Caki2 (cell line): ENCODE data around the gene COL12A1. TPM values are rescaled to one million over a fixed set of nuclear protein-coding genes. Genes with fewer than 3 reads are reported as not detected.
"Not testable (repeated sequence)": the region's sequence is repeated elsewhere in the genome, so short reads cannot be mapped to it uniquely, and the experiment has no call there.

ENCODE experiments used
- DNase-seq: peaks from one replicate; pipeline ENCODE4 v3.0.0-alpha.2; 2015; ENCODE audit warnings: low read depth
- in situ Hi-C: cut with HindIII; loops from 2 replicates; pipeline ENCODE4 v1.10.0; 2016; ENCODE audit warnings: low sequenced_read_pairs, low pct_unique_long_range_greater_than_20kb, mixed read lengths
- total RNA-seq: library from RNA; depleted of rRNA; stranded (reverse); fragments of >200 nt; shearing (Covaris generic); gene quantifications from 2 replicates; pipeline ENCODE4 v1.2.3, GENCODE V29; 2014; ENCODE audit warnings: low replicate concordance

The COL12A1 gene
- total RNA-seq, 1 experiment from 2014 or later: 6.7 TPM

DNA sequence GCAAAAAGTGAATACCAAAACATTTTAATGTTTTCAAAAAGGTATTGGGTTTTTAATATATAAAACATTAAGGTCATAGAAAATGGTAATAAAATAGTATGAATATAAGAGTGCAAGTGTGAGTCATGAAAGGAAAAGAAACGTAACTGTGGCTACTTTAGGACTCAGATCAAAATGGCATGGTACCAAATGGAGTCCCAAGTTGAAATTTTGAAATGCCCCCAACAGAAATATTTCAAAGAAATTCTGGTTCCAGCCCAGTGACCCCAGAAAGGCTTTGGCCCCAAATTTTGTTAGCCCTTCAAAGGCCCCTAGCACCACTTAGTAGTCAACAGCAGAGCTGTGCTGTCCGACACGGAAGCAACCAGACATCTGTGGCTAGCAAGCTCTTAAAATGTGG is 6.0 kb downstream of the COL12A1 start:
- in situ Hi-C loops: no loop called here
- no peak for DNase-seq

GRCh38 chr6:75196081-75196687 is 9.7 kb downstream of the COL12A1 start:
- in situ Hi-C loops: no loop called here
- no peak for DNase-seq

DNA sequence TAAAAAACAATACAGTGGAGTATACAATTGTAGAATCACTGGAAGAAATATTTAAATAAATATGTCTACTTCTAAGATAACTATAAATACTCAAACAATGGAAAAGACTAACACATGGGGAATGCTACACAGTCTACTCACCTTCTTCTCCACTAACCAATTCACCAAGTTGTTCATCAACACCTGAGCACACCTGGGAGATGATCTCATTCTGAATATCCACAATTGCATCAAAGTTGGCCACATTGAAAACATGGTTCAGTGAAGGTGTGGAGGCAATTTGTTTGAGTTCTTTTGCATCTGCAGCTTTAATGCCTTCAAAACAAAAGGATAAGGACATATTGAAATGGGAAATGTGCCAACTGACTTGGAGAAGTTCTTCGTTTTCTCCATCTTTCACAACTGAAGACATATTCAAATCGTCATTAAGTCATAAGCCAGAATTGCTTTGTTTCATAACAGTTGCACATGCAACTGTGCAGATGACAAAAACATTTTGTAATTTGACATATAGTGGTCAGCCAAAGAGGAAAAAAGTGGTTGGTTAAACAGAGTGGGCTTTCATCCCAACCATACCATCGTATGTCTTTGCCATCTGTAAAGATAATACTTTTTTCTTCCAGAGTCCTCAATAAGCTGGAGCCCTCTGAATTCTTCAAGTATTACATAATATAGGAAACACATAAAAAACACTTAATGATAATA is 17.5 kb downstream of the COL12A1 start:
- no peak for DNase-seq
- in situ Hi-C loops: no loop called here

GRCh38 chr6:75186581-75186980 is 19.3 kb downstream of the COL12A1 start:
- in situ Hi-C loops, DNase-seq: not testable (repeated sequence)

- no peak for DNase-seq
- in situ Hi-C loops: no loop called here
These were observed 22.7 kb downstream of the COL12A1 start for GRCh38 chr6:75183099-75183541.

DNA sequence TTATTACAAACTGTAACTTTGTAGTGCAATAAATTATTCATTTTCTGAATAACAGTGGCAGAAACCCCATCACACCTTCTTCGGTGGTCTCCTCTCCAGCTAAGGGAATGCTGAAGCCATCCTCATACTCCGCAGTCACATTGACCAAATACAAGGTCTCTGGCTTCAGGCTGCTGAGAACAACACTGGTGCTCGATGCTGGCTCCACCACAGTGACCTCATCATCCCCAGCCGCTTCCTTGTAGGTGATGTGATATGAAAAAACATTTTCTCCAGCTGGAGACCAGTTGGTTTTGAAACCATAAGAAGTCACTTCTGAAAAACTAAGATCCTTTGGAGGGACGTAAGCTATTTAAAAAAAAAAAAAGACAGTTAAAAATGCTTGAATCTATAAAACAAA is 25.0 kb downstream of the COL12A1 start:
- DNase-seq: no peak
- in situ Hi-C loops: no loop called here

- in situ Hi-C loops: no loop called here
- no peak for DNase-seq
These were observed 27.1 kb downstream of the COL12A1 start for GRCh38 chr6:75178757-75179156.

GRCh38 chr6:75176076-75176582 is 29.7 kb downstream of the COL12A1 start:
- in situ Hi-C loops: no loop called here

DNA sequence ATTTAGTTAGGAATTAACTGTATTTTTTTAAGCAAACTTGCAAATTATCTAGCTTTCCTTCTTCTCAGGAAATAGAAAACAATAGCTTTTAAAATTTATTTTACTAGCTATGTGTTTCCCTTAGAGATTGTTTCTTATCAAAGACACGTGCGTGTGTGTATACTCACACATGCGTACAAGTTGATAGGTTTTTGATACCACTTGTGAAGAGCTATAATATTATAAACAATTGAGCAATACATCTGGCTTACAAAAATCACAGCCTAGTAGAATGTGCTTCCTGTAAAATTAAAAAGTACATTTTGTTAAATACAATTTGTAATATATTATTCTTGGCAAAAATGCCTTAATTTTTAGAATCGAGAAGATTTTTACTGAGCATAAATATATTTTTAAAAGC is 33.9 kb downstream of the COL12A1 start:
- in situ Hi-C loops: no loop called here
- no peak for DNase-seq

More at GRCh38 chr6:75176076-75176582, 29.7 kb downstream of the COL12A1 start:
- DNase-seq: no peak

- DNase-seq: no peak
- in situ Hi-C loops: no loop called here
These were observed 34.3 kb downstream of the COL12A1 start for GRCh38 chr6:75171567-75171966.

DNA sequence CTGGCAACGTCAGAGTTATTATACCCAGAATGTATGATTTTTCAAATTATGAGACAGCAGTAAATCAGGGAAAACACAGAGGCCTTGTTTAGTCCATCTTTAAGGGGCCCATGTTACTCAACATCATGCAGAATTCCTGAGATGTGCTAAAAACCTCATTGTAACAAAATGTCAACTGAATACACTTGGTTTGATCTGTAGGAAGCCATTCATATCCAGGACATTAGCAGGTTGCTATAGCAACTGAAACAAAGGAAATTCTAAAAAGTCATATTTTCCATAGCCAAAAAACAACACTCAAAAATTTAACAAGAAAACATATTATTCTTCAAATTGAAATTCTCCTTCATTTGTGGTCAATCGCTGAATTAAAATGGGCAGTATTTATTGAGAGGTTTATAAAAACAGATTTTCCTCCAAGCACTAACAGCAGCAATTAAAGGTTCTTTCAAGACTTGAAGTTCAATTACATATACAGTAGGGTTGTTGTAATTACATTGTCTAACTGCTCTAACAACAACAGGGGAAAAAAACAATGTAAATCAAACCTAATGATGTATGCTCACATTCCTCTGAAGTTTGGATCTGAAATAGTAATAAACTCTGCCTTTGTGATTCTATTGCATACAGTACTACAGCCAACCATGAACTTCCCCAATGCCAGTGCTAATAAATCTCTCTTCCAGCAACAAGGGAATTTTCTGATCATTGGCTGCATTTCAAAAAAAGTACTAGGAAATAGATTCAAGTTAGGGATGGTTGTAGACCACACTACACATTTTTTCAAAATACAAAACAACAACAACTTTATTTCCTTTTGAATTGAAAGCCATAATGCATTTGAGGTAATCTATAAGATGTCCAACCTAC is 34.9 kb downstream of the COL12A1 start:
- in situ Hi-C loops: no loop called here
- DNase-seq: no peak

DNA sequence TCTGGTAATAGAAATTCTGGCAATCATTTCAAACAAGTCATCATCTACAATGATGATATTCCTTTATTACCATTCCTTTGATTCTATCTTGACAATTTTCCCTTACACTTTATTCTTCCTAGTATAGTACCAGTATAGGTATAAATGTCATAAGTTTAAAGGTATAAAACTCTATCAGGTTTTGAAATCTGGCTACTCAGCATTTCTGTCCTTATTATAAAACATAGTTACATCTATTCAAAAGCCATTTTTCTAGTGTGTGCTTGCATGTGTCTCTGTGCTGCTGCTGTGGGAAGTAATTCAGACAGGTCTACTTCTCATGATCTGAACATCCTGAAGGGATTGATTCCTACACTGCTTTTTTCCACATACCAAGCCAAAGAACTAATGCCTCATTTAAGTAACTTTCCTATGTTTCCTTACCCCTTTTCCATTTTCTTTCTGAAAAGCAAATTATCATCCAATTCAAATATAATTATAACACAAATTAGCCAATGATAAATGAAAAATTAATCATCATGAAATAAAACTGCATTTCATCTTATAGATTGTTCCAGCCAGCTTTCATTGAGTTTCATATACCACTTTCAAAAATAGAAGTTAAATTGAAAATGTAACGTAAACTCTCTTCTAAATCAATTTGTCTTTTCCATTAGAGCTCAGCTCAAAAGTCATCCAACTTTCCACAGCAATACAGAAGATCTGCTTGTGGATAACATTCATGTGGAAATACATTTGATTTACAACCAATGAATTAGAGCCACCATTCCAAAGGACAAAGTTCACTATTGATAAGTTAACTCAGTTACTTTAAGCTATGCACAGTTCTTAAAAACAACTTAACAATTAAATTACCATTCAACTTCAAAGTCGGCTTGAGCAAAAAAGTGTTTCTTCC is 35.9 kb downstream of the COL12A1 start:
- DNase-seq: no peak
- in situ Hi-C loops: no loop called here

DNA sequence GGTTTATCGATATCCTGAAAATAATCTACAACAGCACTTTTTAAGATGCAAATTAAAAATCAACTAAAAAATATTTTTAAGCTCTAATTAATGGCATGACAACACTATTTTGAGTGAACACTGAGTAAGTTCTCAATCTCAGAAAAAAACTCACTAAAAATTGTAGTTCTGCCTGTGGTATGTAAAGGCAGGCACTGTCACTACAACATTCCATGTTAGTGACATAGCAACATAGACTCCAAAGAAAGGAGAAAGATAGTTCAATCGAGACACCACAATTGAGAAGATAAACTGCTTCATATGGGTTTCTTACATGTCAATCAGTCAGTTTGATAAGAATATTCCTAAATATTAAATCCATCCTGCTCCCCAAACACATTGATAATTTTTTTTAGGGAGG is 38.0 kb downstream of the COL12A1 start:
- no peak for DNase-seq
- in situ Hi-C loops: no loop called here

GRCh38 chr6:75167325-75167724 is 38.5 kb downstream of the COL12A1 start:
- in situ Hi-C loops: no loop called here
- DNase-seq: no peak

DNA sequence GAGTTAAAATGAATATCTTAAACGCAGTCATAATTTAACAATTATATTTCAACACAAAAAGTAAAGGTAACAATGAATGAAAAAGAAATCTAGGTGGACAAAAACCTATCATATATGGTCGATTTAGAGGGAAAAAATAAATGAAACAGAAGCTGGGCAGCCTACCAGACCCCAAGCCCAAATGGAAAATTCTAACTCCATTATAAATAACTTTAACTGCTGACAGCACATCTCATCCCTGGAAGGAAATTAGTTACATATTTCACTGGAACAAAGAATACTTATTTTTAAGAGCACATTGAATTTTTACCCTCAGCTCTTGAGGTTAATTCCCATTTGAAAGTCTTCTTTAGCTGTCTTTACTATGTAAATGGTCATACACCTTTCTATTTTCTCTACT is 39.1 kb downstream of the COL12A1 start:
- DNase-seq: no peak
- in situ Hi-C loops: no loop called here

DNA sequence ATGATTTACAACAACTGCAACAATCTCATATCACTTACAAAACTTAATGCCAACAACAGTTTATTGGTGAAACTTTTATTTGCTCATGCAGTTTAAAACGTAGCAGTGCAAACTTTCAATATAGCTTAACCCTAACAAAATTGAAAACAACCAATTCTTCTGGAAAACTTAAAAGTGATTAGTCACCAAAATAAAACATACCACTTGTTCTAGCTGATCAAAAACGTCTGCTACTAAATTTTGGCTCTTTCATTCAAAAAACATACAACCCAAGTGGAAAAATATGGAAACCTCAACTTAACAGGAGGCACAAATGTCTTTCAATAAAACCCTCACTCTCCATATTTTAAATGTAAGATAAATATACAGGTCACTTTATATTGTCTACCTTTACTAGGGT is 39.6 kb downstream of the COL12A1 start:
- DNase-seq: no peak
- in situ Hi-C loops: no loop called here

DNA sequence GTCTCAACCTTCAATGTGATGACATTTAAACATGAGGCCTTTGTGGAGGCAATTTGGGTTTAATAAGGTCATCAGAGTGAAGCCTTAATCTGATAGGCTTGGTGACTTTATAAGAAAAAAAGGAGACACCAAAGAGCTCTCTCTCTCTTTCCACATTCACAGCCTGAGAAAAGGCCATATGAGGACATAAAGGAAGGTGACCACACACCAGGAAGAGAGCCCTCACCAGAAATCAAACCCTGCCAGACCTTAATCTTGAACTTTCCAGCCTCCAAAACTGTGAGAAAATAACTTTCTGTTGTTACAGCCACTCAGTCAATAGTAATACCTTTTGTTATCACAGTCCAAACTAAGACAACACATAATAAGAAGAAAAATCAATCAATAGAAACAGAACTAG is 47.7 kb downstream of the COL12A1 start:
- in situ Hi-C loops: no loop called here
- DNase-seq: no peak

GRCh38 chr6:75157336-75157735 is 48.5 kb downstream of the COL12A1 start:
- in situ Hi-C loops: no loop called here
- peak; percentile 9 for DNase-seq
